WERI-Rb-1 (cell line): ENCODE results near the gene MT3.

Source experiments
- DNase-seq: peaks from one replicate; pipeline ENCODE4 v3.0.0-alpha.2; 2020
- H3K27ac ChIP-seq: fragments of 250-450 bp; sonication (Bioruptor Pico); 2 replicates; pipeline ENCODE4 v1.5.1; 2020; ENCODE audit warnings: mild to moderate bottlenecking, moderate library complexity
- H3K27me3 ChIP-seq: fragments of 250-450 bp; sonication (Bioruptor Pico); 2 replicates; pipeline ENCODE4 v1.5.1; 2021; ENCODE audit warnings: mild to moderate bottlenecking, low read depth, moderate library complexity; ENCODE audit not compliant: insufficient read depth, severe bottlenecking
- H3K36me3 ChIP-seq: fragments of 250-450 bp; sonication (Bioruptor Pico); 2 replicates; pipeline ENCODE4 v1.5.1; 2020; ENCODE audit warnings: mild to moderate bottlenecking, moderate library complexity
- H3K4me3 ChIP-seq: 2 replicates; pipeline ENCODE4 v1.5.1; 2011; ENCODE audit warnings: low read depth, mild to moderate bottlenecking, control low read depth, low read length
- H3K9me3 ChIP-seq: fragments of 250-450 bp; sonication (Bioruptor Pico); 2 replicates; pipeline ENCODE4 v1.5.1; 2021; ENCODE audit warnings: mild to moderate bottlenecking, moderate library complexity; ENCODE audit not compliant: severe bottlenecking
- TF ChIP-seq, protein P1 (sequence below): IDR thresholded peaks from 2 replicates; pipeline ENCODE4 v1.5.1; 2011; ENCODE audit warnings: low read depth, mild to moderate bottlenecking, control low read depth, inconsistent platforms, low read length

MT3 gene

DNA sequence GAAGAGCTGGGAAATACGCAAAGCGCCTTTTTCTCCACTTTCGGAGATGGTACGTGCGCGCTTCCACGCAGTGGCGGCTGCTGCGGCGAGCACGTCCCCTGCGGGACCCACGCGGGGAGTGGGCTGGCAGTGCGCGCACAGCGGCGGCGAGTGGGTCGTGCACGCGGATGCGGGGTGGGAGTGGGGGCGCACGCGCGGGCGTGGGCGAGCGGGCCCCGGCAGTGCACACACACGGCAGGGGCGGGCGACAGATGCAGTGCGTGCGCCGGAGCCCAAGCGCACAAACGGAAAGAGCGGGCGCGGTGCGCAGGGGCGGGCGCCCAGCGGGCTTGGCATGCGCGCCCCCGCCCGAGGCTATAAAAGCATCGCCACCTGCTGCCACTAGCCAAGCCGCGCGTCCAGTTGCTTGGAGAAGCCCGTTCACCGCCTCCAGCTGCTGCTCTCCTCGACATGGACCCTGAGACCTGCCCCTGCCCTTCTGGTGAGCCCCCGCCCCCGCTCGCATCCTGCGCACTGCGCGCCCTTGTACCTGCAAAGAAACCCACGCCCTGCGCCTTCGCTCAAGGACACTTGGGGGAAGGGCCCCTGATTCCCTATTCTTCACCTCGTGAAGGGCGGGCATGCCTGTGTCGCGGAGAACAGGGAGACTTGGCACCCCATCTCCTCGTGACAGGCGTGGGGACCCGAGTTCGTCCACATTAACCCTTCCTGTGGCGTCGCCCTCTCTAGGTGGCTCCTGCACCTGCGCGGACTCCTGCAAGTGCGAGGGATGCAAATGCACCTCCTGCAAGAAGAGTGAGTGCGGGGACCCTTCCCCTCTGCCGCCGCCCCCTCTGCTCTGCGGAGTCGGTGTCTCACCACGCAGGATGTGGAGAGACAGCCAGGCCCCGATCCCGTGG, at the start of gene MT3:
Gene MT3 (plus strand): TSS at position 388 of the 899 bp plus-strand sequence. CDS start 63 bp downstream, at position 451.
- Histone ChIP-seq H3K9me3 (peaks cover 3% of the 10 kb centered on the region), H3K27me3 (no peaks in the 10 kb centered on the region), H3K36me3 (no peaks in the 10 kb centered on the region), H3K27ac (no peak within 1 kb of the TSS), H3K4me3 (peak within 1 kb of the TSS; percentile 37)
- DNase-seq = no peak
- TF ChIP-seq, protein P1, sequence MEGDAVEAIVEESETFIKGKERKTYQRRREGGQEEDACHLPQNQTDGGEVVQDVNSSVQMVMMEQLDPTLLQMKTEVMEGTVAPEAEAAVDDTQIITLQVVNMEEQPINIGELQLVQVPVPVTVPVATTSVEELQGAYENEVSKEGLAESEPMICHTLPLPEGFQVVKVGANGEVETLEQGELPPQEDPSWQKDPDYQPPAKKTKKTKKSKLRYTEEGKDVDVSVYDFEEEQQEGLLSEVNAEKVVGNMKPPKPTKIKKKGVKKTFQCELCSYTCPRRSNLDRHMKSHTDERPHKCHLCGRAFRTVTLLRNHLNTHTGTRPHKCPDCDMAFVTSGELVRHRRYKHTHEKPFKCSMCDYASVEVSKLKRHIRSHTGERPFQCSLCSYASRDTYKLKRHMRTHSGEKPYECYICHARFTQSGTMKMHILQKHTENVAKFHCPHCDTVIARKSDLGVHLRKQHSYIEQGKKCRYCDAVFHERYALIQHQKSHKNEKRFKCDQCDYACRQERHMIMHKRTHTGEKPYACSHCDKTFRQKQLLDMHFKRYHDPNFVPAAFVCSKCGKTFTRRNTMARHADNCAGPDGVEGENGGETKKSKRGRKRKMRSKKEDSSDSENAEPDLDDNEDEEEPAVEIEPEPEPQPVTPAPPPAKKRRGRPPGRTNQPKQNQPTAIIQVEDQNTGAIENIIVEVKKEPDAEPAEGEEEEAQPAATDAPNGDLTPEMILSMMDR = peak; percentile 31; the same call in 1 of the 2 replicates

DNA sequence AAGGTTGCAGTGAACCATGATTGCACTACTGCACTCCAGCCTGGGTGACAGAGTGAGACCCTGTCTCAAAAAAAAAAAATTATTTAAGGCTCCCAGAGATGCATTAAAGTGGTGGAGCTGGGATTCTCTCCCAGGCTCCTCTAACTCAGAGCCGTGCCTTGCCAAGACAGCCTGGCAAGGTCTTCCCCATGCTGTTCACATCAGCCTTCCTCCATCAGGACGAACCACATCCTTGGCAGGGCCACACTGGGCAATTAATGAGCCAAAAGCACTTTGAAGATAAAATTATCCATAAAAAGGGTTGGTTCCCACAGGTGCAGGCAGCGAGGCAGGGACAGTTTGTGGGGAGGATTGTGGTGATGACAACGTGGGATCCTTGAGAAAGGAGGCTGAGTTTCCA, 49.7 kb upstream of the MT3 start:
- TF ChIP-seq, protein P1 = no peak
- DNase-seq = no peak
- Histone ChIP-seq H3K9me3 (no peaks in the 10 kb centered on the region), H3K27ac (no peak overlapping the region), H3K36me3 (no peaks in the 10 kb centered on the region), H3K27me3 (no peaks in the 10 kb centered on the region), H3K4me3 (no peak overlapping the region)

DNA sequence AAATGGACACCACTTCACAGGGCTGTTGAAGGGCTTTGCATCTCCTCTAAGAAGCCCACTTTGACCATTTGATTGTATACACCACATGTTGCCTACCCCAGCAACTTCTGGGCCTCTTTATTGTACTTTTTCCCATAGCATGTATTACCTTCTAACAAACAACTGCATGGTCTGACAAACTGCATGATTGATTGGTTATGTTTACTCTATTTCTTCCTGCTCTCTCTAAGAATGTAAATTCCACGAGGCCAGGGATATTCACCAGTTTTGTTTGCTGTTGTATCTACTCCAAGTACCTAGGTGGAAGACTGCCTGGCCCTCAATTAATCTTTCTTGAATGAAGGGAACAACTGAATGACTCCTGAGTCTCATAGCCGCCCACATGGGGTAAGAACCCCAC, 47.3 kb upstream of the MT3 start:
- TF ChIP-seq, protein P1 = no peak
- no peak overlapping the region for H3K4me3 ChIP-seq
- DNase-seq = no peak
- H3K27ac ChIP-seq = no peak overlapping the region
- H3K36me3 ChIP-seq = no peaks in the 10 kb centered on the region
- H3K27me3 ChIP-seq = no peaks in the 10 kb centered on the region
- no peaks in the 10 kb centered on the region for H3K9me3 ChIP-seq

DNA sequence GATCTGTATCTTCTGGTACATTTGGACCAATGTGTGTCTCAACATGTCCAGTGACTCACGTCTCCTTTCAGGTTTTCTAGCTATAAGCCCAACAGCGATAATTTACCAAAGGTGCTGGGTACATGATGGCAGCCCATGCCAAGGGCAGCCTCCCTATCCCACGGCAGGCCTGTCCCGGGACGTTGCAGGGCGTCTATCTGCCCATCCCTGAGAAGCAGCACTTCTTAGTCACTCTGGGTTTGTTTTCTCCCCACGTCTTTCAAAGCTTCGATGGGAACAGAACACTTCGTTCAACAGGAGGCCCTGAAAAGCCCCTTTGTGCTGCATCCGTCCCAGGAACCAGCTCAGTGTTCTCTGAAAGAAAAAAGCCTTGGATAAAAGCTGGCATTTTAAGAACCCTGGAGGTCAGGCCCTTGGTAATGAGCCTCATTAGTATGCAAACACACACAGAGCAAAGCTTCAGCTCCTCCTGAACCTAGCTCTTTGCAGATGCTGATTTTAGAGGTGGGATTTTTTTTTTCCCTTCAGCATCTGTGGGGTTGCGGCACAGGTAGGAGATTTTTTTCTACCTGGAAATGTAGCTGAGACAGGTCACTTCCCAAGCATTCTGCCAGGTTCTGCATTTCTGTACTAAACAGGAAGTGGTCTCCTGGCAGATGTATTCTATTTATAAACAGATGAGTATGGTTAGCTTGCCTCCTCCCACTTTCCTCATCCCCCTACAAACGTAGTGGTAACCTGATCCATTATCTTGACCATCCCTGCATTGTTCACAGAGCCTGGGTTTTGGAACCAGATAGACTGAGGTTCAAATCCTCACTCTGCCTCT, 42.0 kb upstream of the MT3 start:
- no peak for DNase-seq
- no peaks in the 10 kb centered on the region for H3K27me3 ChIP-seq
- no peak overlapping the region for H3K4me3 ChIP-seq
- no peak overlapping the region for H3K27ac ChIP-seq
- H3K9me3 ChIP-seq = no peaks in the 10 kb centered on the region
- H3K36me3 ChIP-seq = no peaks in the 10 kb centered on the region
- TF ChIP-seq, protein P1 = no peak

DNA sequence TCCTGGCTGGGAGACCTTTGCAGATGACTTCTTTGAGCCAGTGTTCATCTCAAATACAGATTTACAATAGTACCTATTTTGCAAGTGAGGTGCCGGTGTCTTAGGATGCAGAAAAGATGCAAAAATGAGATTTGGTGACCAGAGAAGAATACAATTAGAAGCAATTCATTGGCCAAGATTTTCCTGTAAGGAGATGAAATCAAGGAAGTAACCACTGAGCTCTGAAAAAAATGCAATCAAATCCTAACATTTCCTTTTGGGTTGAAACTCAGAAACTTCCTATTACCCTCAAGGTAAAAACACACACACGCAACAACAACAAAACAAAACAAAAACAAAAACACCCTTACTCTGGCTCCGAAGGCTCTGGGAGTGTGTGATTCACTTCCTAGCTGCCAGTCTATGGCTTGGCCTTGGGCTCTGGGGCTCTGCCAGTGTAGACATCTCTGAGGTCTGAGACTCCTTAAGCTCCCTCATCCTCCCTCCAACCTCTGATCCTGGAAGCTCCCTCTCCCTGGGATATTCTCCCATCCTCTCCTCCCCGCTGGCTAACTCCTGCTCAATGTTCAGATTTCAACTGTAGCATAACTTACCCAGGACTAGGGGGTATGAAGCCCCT, 41.3 kb upstream of the MT3 start:
- no peaks in the 10 kb centered on the region for H3K9me3 ChIP-seq
- TF ChIP-seq, protein P1 = no peak
- H3K27ac ChIP-seq = no peak overlapping the region
- no peaks in the 10 kb centered on the region for H3K36me3 ChIP-seq
- no peaks in the 10 kb centered on the region for H3K27me3 ChIP-seq
- no peak overlapping the region for H3K4me3 ChIP-seq
- DNase-seq = no peak
